Measurements from ENCODE around the gene BLID.

Gene BLID

DNA sequence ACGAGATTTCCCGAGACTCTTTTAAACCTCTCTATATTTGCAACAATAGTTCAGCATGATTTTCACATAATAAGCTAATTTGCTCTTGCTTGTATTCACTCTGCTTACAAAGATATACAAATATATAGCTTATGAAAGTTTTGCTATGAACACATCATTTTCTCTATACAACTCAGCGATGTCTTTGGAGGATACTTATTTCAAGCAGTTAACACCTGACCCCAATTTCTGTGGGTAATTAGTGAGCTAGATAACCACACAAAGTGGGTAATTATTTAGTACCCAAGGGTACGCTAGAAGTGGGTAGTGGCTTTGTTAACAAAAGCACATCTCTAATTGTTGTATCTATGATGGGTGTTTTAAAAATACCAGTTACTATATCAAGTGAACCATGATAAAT lies 12.3 kb downstream of the BLID start:
- no peak for DNase-seq

DNA sequence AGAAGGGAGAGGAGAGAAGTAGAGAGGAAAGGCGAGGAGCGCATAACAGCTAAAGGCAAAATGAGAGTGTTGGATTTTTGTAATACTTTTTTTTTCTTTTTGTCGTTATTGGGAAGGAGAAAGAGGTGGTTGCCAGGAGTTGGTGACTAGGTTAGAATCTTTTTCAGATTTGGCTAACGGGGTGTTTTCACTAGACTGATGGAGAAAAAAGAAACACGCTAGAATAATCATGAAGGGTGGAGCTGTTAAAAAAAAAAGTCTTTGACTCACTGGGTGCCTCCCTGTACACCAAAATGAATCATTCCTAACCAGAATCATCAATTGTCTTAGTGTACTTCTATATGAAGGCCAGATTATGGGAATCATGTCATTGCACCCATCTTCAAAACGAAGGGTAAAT lies 12.7 kb downstream of the BLID start:
- no peak for DNase-seq

DNA sequence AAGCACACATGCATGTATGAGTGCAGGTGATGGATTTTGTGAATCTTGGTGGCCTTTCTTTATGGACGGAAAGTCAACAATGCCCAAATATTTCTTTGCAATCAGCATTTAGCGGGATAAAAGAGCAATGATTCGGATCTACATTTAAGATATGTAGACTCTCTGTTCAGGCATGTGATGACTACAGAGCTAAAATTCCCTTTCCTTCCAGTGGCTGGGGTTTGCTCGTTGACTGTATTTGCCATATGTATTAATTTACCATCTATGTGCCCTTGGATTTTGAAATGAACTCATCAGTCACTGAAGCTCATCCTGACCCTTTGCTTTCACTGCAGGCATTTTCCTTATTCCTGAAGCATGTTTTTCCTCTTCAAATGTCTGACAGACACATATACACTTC lies 13.6 kb downstream of the BLID start:
- no peak for DNase-seq

DNA sequence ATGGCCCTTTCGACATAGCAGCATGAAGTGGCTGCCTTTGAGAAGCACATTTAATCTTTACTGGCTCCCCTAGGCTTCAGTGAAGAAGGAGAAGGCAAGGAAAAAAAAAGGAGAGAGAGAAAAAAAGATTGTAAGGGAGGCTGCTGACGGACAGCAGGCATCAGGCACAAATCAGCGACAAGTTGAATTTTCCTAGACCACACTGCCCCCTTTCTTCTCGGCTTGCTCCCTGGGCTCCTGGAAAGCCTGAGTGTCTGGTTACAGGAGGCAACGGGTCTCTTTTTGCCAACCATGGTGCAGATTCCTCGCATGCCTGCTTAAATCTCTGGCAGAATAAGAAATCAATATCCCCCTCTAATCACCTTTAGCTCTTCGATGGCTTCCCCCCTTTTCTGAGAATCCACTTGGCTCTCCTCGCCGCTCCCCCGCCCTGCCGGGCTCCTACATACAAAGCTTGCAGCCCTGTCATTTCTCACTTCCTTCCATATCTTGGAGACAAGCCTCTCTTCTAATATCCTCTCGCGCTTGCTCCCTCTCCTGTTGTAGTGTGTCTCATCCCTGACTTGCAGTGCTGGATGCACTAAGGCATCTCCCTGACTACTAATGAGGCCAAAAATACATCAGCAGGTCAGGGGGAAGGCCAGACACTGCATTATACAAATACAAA lies 14.3 kb downstream of the BLID start:
- peak; percentile 97 for DNase-seq

DNA sequence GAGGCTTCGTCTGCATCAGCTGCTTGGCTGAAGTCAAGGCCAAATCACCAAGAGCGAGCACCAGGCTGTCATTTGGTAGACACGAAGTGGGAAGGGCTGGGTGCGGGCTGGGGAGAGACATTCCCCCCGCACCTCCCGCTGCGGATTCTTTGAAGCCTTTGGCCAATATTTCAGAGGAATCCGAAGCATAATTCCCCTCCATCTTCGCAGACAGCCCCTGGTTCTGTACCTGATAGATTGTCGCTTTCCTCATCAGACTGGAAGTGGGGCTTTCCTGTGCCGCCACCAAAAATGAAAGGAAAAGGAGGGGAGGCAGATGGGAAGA lies 15.3 kb downstream of the BLID start:
- peak; percentile 81 for DNase-seq

DNA sequence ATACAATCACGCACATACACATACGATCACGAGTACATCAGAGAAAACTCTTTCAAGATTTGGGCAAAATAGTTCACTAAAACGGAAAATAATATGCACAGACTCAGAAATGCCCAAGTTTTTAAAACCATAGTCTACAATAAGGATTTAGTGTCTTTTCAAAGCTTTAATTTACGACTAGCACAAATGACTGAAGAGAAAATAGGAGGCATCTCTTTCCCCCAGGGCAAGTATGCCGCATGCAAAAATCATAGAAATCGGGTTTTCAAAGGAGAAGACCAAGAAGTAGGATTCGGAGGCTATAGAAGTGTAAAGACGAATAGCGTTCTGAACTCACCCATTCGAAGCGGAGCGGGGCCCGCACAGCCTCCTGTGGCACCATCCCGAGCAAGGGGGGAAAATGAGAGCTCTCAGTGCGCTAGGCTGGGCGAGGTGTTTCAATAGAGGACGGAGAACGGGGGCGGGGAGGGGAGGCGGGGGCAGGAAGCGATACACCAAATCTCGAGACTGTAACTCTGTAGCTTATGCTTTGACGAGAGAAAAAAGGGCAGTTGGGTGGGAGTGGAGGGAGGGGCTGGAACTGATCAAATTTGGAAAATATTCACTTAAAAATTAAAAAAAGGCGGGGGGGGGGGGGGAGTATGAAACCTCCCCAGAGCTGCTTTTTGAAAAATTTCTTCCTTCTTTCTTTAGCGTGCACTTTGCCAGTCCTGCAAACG lies 15.8 kb downstream of the BLID start:
- DNase-seq: no peak

DNA sequence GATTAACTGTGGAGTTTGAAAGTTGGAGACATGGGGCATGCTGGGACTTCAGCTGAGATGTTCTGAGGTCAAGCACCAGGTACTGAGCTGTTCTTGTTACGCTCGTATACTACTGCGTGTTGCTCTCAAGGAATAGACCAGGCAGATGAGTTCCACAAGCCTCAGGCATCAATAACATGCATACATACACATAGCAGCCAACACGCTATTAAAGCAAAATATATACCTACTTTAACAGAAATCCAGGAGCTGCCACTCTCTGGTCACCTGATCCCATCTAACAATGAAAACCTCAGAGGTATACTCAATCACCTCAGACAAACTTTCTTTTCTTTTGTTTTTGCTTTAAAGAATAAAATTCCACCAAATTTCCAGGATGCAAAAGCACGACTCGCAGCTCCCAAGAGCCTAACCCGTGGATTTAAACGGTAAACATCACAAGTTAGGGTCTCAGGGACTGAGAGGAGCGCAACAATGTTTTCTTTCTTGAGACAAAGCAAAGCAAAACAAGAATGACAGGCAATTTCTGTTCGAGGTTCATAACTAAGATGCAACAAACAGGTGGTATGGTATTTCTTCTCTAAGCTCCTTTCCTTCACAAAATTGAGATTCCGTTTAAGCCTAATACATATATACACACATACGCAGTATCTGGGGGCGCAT lies 16.5 kb downstream of the BLID start:
- DNase-seq: peak; percentile 90

DNA sequence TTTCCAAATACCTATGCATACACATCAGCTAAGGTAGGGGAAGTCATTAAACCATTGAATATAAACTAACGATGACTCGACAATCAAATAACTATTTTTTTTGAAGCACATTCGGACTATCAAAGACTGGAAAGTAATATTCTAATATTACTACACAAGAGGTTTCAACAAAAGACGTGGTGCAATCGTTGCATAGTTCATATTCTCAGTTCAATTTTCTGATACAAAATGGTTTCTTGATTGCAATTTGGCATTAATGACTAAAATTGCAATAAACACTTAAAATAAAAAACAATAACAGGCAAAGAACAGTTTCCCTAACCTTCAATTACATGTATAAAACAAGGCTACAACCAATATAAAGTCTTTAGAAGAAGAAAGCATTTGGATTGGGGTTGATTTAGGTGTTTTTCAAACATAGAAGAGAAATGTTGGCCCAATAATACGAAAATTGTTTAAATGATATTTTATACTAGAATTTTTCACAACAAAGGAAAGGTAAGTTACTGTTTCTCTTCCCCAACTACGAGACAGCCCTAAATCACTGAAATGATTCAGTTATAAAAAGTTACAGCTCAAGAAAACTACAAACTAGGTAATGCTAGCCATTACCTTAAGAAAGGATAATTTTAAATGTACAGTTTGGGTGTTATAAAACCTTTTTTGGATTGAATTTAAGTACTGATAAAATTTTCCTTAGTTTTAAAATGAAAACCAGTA lies 17.6 kb downstream of the BLID start:
- DNase-seq: peak; percentile 64

DNA sequence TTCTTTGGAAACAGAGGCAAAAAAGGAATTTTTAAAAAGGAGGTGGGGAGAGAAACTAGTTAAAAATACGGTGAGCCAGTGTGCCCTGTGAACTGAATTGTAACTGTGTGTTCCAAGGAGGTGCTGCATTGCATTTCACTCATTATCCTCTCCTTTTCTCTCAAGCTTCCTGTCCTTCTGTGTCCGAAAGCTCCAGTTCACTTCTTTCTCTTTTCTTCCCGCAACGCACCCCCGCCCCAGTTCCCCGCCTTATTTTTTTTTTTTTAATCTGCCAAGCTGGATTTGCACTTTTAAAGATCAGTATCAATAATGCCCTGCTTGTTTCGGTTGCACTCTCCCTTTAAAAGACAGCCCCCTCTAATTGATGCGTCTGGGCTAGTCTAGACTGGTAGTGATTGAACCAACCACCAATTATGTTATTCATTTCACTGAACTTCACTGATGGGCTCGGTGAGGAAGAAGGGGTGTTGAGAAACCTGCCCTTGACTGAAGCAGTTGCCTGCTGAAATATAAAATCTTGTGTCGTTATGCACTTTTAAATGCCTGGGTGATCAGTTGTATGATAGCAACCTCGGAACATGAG lies 18.5 kb downstream of the BLID start:
- DNase-seq: peak; percentile 91

DNA sequence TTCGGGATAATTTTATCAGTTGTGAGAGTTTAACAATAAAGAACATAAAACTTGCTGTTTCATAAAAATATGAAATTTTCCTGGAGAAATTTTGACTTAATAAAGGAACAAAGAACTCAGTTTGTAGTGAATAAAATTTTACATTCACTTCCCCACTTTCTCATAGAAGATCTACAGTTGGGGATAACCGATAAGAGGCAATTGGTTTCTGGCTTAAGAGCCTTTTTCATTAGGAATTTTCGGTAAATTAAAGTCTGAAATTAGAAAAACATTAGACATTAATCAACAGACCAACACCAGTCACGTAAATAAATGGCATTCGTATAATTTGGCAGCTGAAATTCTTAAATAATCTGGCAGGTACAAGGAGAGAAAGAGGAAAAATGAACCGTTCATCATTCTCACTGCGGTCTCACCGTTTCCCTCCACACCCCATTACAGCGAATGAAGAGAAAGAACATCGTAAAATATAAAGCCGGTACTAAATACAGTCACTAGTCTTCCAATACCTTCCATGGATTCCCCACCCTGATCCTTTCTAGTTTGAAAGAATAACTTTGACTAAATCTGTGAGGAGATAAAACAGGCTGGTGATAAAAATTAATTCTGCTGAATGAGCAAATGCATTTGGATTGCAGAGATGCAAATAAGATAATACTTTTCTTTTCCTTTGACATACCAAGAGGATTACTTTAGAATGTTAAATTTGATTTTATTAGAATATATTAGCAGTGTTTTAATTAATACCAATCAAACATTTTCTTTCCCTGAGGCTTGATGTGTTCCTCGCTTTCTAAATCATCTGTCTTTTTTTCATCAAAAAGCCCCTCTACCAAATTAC lies 19.5 kb downstream of the BLID start:
- peak; percentile 70 for DNase-seq

DNA sequence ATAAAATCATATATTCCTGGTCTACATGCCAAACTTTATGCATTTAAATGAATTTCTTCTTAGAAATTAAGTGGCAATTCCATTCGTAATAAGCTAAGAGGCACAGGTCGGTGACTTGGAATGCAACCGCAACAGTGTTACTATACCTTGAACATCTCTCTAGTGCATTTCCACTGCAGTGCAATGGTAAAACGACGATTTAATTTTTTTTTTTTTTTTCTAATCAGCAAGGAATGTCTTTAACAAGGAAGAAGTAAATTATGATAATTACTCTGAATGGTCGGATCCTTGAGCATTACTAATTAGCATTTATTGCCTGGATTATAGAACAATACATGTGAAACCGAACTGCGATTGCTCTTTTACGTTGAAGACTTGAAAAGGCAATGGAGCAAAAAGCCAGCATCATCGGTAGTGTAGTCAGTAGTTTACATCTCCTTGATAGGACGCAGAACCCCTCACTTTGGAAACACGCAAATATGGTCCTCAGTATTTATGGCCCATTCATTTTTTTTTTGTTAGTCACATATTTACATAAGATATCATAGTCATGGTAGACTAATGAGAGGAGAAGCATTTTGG lies 20.2 kb downstream of the BLID start:
- DNase-seq: peak; percentile 75

DNA sequence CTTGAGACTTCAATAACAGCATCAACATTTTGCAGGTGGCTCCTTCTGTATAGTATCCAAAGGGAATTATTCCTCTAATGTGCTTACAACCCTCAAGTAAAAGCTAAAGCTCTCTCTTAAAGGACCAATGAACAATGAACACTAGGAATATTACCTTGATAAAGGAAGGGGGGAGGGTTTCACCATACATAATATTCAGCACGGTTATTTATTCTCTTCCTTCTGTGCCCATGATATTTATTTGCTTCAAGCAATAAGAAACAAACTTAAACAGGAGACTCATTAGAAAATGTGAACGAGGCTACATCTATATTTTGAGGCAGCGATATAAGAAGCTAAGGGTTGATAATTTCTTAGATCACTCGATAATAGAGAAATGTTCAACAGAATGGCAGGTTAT lies 21.2 kb downstream of the BLID start:
- no peak for DNase-seq

DNA sequence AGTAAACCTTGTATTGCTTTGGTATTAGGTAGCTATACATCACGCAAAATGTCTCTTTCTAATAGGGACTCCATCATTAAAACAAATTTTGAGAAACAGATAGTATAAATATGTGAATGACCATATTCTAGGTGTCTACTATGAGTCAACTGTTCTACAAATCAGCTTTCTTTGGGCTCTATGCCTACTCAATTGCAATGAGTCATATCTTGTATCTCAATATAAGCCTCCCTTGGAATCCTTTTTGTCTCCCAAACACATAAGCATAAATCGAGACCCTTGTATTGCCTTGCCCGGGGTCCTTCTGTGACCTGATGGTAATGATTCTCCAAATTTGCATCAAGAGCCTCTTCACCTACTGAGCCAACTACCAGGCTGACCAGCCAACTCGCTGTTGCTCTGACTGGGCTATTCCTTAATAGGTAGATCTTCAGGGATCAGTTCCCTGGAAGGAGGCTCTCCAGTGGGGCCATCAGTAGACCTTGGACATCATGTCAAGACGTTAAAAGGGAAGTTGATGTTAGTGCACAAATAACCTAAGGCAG lies 22.2 kb downstream of the BLID start:
- no peak for DNase-seq

DNA sequence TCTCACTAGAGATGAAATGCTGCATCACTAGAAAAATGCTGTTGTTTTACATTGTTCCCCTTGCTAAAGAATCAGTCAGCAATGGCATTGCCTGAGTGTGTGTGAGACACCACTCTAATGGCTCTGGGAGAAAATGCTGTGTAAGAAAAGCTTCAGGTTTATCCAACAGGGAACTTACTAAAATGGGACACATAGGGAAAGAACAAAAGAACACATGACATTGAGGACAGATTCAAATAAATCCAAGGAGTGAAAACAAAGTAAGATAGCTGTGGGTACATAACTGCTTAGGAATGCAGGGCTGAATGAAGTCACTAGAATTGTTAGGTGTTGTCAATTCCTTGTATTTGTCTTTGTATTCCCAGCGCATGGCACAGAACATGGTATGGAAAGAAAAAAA lies 24.2 kb downstream of the BLID start:
- no peak for DNase-seq

DNA sequence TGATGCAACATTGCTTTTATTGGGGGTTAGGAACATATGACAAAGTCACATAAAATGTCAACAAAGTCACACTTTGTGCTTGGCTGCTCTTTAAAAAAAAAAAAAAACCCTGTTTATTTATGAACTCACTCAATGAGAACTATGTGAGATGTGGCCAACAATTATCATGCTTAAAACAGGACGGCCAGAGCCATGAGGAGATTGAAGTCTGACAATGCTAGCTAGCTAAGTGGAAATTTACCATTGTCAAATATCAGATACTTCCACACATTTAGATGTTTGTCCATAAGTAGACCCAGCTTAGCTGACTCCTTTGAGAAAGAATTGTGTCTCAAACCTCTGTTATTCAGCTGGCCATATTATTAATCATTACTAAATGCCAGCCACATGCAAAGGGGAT lies 26.9 kb downstream of the BLID start:
- DNase-seq: peak; percentile 37

DNA sequence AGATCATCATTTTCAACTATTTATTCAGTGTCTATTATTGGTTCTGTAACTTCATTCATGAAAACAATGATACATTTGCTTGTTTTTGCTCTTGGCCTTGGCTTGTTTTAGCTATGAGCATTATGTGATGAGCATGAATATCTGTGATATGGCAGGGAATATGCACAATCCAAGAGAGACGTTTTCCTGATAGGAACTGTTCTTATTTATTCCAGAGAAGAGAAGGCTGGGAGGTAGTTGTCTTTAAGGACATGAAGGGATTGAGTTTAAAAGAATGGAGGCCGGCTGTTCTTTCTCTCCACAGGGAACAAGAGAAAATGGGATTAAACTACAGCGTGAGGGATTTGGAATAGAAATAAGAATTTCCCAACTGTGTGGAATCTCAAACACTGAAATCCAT lies 30.3 kb downstream of the BLID start:
- DNase-seq: no peak

DNA sequence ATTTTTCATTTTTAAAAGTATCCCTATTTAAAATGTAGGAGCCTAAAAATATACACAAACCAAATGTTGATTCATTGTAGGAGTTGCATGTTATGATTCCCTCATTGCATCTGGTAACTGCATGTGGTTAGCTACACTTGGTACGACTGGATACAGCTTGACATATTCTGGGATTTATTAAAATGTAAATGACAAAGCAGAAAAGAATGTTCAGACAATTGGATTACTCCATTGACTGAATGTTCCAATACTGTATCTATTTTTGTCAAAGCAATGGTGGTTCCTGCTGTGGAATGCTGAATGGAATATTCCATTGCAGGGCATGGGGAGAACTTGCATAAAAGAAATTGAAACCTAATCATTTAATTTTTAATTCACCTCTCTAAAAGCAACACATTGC lies 30.8 kb downstream of the BLID start:
- DNase-seq: peak; percentile 65

DNA sequence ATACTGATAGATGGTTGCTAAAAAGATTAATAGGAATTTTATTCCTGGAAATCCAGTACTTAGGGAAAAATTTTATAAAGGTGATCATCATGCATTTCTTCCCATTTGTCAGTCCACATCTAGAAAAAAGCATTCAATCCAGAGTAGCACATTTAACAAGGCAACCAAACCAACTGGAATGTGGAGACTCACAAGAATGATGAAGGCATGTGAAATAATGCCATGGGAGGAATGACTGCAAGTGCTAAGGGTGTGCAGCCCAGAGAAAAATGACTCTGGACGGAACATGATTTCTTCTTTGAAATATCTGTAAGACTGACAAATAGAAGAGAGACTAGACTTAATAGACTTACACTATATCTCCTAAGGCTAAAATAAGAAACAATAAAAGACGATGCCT lies 33.8 kb downstream of the BLID start:
- DNase-seq: no peak

DNA sequence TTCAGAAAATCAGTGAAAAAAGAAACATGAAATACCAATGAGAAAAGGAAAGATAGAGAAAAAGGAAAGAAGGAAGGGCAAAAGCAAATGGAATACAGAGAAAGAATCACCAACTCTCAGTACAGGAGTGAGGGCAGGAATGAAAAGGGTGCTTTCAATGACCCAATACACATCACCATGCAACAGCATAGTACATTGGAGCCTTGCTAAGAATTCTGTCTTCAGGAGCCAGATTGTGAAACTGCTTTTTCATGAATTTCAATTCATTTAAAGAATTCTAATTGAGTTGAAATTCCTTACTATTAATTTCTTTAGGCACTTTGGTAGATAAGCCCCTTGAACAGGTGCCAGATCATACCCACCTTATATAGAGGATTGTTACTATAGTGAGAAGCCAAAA lies 34.9 kb downstream of the BLID start:
- no peak for DNase-seq

DNA sequence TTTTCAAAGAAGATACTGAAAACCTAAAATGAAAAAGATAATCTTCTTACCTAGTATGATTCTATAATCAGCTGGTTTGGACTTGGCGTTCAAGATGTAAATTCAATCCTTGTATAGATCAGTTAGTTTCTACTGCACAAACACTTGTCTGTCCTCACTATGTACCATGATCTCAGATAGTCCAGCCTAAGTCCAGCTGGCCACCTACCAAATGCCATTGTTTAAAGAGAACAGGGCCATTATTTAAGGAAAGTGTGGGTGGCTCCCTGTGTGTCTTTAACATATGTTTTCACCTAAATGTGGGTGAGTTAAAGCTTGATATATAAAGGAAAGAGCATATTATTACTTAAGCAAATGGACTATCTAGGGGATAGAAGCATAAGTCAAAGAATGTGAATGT lies 38.6 kb downstream of the BLID start:
- no peak for DNase-seq

DNA sequence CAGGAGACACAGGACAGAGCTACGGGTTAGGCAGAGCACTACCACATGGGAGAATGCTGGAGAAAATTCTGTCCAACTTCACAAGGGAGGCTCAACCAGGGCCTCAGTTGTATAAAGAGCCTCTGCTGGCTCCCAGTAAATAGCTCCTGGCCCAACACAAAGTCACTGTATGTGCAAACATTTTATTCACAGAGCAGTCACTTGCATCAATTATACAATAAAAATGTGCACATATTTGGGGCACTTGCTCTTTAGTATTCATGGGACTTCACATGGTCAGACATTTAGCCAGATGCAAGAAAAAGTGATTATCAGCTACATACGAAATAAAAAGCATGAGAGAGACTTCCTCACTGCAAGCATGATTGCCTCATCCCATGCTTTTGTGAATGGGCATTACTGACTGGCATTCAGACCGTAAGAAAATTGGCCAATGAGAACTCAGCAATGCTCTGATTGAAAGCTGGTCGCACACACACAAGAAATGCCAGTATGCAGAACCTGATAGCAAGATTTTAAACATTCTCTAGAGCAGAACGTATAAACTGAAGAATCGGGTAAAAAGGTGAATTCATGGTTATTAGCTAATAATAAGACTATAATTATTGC lies 39.4 kb downstream of the BLID start:
- no peak for DNase-seq

Data from eye (tissue), 1 donor.